Measurements from ENCODE around the gene MAP3K20. TPM values are rescaled to one million over a fixed set of nuclear protein-coding genes. Genes with fewer than 3 reads are reported as not detected.

Gene MAP3K20
- total and polyA plus RNA-seq, 10 of the 15 experiments (the other 5 are each of a cell fraction or from before 2014, with no cell fraction given) = 0.04 to 5.6 (median 2.3) TPM

DNA sequence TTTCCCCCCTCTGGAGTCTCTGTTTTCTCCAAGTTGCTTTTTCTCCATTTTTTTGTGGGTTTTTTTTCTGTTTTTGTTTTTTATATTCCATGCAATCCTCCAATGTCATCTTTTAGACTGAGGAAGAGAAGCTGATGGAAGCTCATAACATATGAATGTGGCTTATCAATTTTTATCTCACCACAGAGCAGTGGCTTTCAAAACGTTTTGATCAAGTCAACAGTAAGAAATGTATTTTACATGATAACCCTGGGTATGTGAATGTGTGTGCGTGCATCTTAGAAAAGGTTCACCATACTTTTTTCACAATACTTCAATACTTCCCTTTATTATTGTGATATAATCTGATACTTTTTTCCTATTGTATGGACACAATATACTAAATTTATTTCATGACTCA is 214.4 kb downstream of the MAP3K20 start:
- in situ Hi-C loops (cut with MboI) (no loop called here), intact Hi-C loops (cut with micrococcal nuclease; ENCODE audit: unreplicated experiment) (no loop called here)
- no TSS peak for BruUV-seq (replicated peaks)
- Histone ChIP-seq H2AFZ (ENCODE audit: control insufficient read depth, low read depth, low read length) (no peak overlapping the region), H3K36me3 (ENCODE audit: control insufficient read depth in 2 of 2, insufficient read depth in 2 of 2, low read length in 1 of 2) (no peaks in the 10 kb centered on the region), H3K27me3 (replicated peaks in 1 of 2; ENCODE audit: control insufficient read depth in 2 of 2, insufficient read depth in 2 of 2, low read length in 1 of 2) (no peaks in the 10 kb centered on the region), H3K9ac (ENCODE audit: control insufficient read depth, insufficient read depth, low read length) (no peak overlapping the region), H3K79me2 (ENCODE audit: control insufficient read depth, insufficient read depth, low read length) (no peaks in the 10 kb centered on the region), H3K9me3 (replicated peaks; ENCODE audit: control insufficient read depth, insufficient read depth, low read length) (no peaks in the 10 kb centered on the region), H3K27ac (ENCODE audit: control insufficient read depth, insufficient read depth) (no peak overlapping the region), H3K4me3 (no peak overlapping the region), H3K4me2 (ENCODE audit: control insufficient read depth, insufficient read depth) (no peak overlapping the region), H4K20me1 (ENCODE audit: control insufficient read depth, insufficient read depth) (no peaks in the 10 kb centered on the region), H3K4me1 (ENCODE audit: control insufficient read depth, insufficient read depth, low read length) (peaks cover 9% of the 10 kb centered on the region)
- ChIA-PET RAD21 (ENCODE audit: unreplicated experiment) (no interaction called here), SMC1A (ENCODE audit: uncharacterized antibody, unreplicated experiment) (no interaction called here), CTCF (no interaction called here), POLR2A (interaction anchor here (0.7 kb wide), 1 partner anchor 89 kb away, joined by 3 read pairs; no protein-coding TSS in a partner anchor)
- ATAC-seq = no peak
- TF ChIP-seq FOS (IDR thresholded peaks at IDR 0.05; ENCODE audit: borderline replicate concordance, extremely low read depth, insufficient read length) = no peak
- TF ChIP-seq, protein P1, sequence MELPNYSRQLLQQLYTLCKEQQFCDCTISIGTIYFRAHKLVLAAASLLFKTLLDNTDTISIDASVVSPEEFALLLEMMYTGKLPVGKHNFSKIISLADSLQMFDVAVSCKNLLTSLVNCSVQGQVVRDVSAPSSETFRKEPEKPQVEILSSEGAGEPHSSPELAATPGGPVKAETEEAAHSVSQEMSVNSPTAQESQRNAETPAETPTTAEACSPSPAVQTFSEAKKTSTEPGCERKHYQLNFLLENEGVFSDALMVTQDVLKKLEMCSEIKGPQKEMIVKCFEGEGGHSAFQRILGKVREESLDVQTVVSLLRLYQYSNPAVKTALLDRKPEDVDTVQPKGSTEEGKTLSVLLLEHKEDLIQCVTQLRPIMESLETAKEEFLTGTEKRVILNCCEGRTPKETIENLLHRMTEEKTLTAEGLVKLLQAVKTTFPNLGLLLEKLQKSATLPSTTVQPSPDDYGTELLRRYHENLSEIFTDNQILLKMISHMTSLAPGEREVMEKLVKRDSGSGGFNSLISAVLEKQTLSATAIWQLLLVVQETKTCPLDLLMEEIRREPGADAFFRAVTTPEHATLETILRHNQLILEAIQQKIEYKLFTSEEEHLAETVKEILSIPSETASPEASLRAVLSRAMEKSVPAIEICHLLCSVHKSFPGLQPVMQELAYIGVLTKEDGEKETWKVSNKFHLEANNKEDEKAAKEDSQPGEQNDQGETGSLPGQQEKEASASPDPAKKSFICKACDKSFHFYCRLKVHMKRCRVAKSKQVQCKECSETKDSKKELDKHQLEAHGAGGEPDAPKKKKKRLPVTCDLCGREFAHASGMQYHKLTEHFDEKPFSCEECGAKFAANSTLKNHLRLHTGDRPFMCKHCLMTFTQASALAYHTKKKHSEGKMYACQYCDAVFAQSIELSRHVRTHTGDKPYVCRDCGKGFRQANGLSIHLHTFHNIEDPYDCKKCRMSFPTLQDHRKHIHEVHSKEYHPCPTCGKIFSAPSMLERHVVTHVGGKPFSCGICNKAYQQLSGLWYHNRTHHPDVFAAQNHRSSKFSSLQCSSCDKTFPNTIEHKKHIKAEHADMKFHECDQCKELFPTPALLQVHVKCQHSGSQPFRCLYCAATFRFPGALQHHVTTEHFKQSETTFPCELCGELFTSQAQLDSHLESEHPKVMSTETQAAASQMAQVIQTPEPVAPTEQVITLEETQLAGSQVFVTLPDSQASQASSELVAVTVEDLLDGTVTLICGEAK (IDR thresholded peaks at IDR 0.05; ENCODE audit: borderline replicate concordance) = no peak
- 50% methylated on average over 2 of the region's 2 CpGs for WGBS (ENCODE audit: insufficient coverage, insufficient replicate concordance, low lambda C conversion rate, missing lambda C conversion rate)
- DNase-seq (ENCODE audit: low read depth, low spot score) = no peak
- FAIRE-seq = no peak

DNA sequence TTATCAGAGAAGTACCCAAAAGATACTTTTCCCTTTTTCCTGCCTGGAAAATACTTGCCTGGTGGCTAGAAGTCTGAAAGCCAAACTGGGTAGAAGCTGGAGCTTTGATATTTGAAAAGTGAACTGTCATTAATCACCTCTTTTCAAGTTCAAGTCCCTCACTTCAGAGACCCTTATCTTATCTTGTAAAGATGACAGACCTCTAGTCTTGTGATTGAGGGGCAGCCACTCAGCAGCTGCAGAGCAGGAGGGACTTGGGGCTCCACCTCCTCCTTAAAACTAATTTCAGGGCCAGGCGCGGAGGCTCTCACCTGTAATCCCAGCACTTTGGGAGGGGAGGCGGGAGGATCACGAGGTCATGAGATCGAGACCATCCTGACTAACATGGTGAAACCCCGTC is 214.9 kb downstream of the MAP3K20 start:
- Histone ChIP-seq H3K9me3 (replicated peaks; ENCODE audit: control insufficient read depth, insufficient read depth, low read length) (no peaks in the 10 kb centered on the region), H3K27ac (ENCODE audit: control insufficient read depth, insufficient read depth) (no peak overlapping the region), H3K4me2 (ENCODE audit: control insufficient read depth, insufficient read depth) (no peak overlapping the region), H3K9ac (ENCODE audit: control insufficient read depth, insufficient read depth, low read length) (no peak overlapping the region), H2AFZ (ENCODE audit: control insufficient read depth, low read depth, low read length) (no peak overlapping the region), H3K4me3 (no peak overlapping the region), H3K4me1 (ENCODE audit: control insufficient read depth, insufficient read depth, low read length) (peaks cover 9% of the 10 kb centered on the region), H3K36me3 (ENCODE audit: control insufficient read depth in 2 of 2, insufficient read depth in 2 of 2, low read length in 1 of 2) (no peaks in the 10 kb centered on the region), H3K27me3 (replicated peaks in 1 of 2; ENCODE audit: control insufficient read depth in 2 of 2, insufficient read depth in 2 of 2, low read length in 1 of 2) (no peaks in the 10 kb centered on the region), H4K20me1 (ENCODE audit: control insufficient read depth, insufficient read depth) (no peaks in the 10 kb centered on the region), H3K79me2 (ENCODE audit: control insufficient read depth, insufficient read depth, low read length) (no peaks in the 10 kb centered on the region)
- ChIA-PET RAD21 (ENCODE audit: unreplicated experiment) (no interaction called here), CTCF (no interaction called here), POLR2A (no interaction called here), SMC1A (ENCODE audit: uncharacterized antibody, unreplicated experiment) (no interaction called here)
- DNase-seq (ENCODE audit: low read depth, low spot score) (no peak), FAIRE-seq (no peak), ATAC-seq (no peak)
- intact Hi-C loops (cut with micrococcal nuclease; ENCODE audit: unreplicated experiment) (no loop called here), in situ Hi-C loops (cut with MboI) (no loop called here)
- no TSS peak for BruUV-seq (replicated peaks)
- WGBS (ENCODE audit: insufficient coverage, insufficient replicate concordance, low lambda C conversion rate, missing lambda C conversion rate) = 96% methylated on average over 6 of the region's 6 CpGs
- TF ChIP-seq EP300 (IDR thresholded peaks at IDR 0.05; ENCODE audit: borderline replicate concordance in 1 of 2, control insufficient read depth in 1 of 2, low read depth in 2 of 2, low read length in 2 of 2) (no peak), TAF1 (IDR thresholded peaks at IDR 0.05; ENCODE audit: borderline replicate concordance, low read depth, low read length) (no peak), CEBPB (IDR thresholded peaks at IDR 0.05; ENCODE audit: borderline replicate concordance in 1 of 2, low read depth in 2 of 2, low read length in 2 of 2) (no peak), FOXM1 (IDR thresholded peaks at IDR 0.05; ENCODE audit: low read depth, low read length) (no peak), ZNF24 (IDR thresholded peaks at IDR 0.05) (no peak), MYB (IDR thresholded peaks at IDR 0.05; ENCODE audit: borderline replicate concordance, low read depth, low read length) (no peak), POLR2AphosphoS5 (IDR thresholded peaks at IDR 0.05; ENCODE audit: low read length) (no peak)
- TF ChIP-seq, protein P2, sequence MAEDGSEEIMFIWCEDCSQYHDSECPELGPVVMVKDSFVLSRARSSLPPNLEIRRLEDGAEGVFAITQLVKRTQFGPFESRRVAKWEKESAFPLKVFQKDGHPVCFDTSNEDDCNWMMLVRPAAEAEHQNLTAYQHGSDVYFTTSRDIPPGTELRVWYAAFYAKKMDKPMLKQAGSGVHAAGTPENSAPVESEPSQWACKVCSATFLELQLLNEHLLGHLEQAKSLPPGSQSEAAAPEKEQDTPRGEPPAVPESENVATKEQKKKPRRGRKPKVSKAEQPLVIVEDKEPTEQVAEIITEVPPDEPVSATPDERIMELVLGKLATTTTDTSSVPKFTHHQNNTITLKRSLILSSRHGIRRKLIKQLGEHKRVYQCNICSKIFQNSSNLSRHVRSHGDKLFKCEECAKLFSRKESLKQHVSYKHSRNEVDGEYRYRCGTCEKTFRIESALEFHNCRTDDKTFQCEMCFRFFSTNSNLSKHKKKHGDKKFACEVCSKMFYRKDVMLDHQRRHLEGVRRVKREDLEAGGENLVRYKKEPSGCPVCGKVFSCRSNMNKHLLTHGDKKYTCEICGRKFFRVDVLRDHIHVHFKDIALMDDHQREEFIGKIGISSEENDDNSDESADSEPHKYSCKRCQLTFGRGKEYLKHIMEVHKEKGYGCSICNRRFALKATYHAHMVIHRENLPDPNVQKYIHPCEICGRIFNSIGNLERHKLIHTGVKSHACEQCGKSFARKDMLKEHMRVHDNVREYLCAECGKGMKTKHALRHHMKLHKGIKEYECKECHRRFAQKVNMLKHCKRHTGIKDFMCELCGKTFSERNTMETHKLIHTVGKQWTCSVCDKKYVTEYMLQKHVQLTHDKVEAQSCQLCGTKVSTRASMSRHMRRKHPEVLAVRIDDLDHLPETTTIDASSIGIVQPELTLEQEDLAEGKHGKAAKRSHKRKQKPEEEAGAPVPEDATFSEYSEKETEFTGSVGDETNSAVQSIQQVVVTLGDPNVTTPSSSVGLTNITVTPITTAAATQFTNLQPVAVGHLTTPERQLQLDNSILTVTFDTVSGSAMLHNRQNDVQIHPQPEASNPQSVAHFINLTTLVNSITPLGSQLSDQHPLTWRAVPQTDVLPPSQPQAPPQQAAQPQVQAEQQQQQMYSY (CRISPR knock-in tag; IDR thresholded peaks at IDR 0.05) = no peak
